Stimulated activated CD8-positive, alpha-beta memory T cell treated with anti-CD3 and anti-CD28 coated beads, Interleukin-15, amount 100 ng/mL, for 24 hours (primary cell): ENCODE results near the gene CMYA5.
"Not testable (repeated sequence)": the region's sequence is repeated elsewhere in the genome, so short reads cannot be mapped to it uniquely, and the experiment has no call there.

Source experiments
- DNase-seq: peaks from one replicate; pipeline ENCODE4 v3.0.0-alpha.2; 2020; ENCODE audit warnings: low read depth

CMYA5 gene

GRCh38 chr5:79746642-79747569 lies 57.3 kb downstream of the CMYA5 start:
- no peak for DNase-seq

- no peak for DNase-seq
Observed at GRCh38 chr5:79750611-79751510, 61.2 kb downstream of the CMYA5 start.

GRCh38 chr5:79753092-79753491 lies 63.5 kb downstream of the CMYA5 start:
- DNase-seq, result no peak

- no peak for DNase-seq
Observed at GRCh38 chr5:79753877-79754645, 64.4 kb downstream of the CMYA5 start.

- no peak for DNase-seq
Observed at GRCh38 chr5:79754865-79755555, 65.4 kb downstream of the CMYA5 start.

- no peak for DNase-seq
Observed at GRCh38 chr5:79756076-79756475, 66.4 kb downstream of the CMYA5 start.

- DNase-seq, result no peak
Observed at GRCh38 chr5:79759436-79759835, 69.8 kb downstream of the CMYA5 start.

- DNase-seq, result no peak
Observed at GRCh38 chr5:79759848-79760247, 70.2 kb downstream of the CMYA5 start.

GRCh38 chr5:79762929-79763328 lies 73.3 kb downstream of the CMYA5 start:
- DNase-seq, result no peak

GRCh38 chr5:79764147-79764546 lies 74.5 kb downstream of the CMYA5 start:
- DNase-seq, result not testable (repeated sequence)

GRCh38 chr5:79771387-79771786 lies 81.8 kb downstream of the CMYA5 start:
- DNase-seq, result no peak

GRCh38 chr5:79772651-79773050 lies 83.0 kb downstream of the CMYA5 start:
- DNase-seq, result no peak

GRCh38 chr5:79773612-79774011 lies 84.0 kb downstream of the CMYA5 start:
- no peak for DNase-seq

- DNase-seq, result no peak
Observed at GRCh38 chr5:79774171-79774854, 84.7 kb downstream of the CMYA5 start.

- no peak for DNase-seq
Observed at GRCh38 chr5:79774855-79775237, 85.2 kb downstream of the CMYA5 start.

- DNase-seq, result not testable (repeated sequence)
Observed at GRCh38 chr5:79784741-79785140, 95.1 kb downstream of the CMYA5 start.

GRCh38 chr5:79785983-79786382 lies 96.3 kb downstream of the CMYA5 start:
- DNase-seq, result no peak

- no peak for DNase-seq
Observed at GRCh38 chr5:79787448-79787847, 97.8 kb downstream of the CMYA5 start.

GRCh38 chr5:79791843-79792242 lies 102.2 kb downstream of the CMYA5 start:
- no peak for DNase-seq

- DNase-seq, result no peak
Observed at GRCh38 chr5:79792463-79792862, 102.8 kb downstream of the CMYA5 start.

GRCh38 chr5:79793304-79793703 lies 103.7 kb downstream of the CMYA5 start:
- DNase-seq, result no peak
